Measurements from ENCODE around the gene SH3PXD2B.
"Not testable (repeated sequence)": the region's sequence is repeated elsewhere in the genome, so short reads cannot be mapped to it uniquely, and the experiment has no call there.

The SH3PXD2B gene

GRCh38 chr5:172325452-172325851 is 128.9 kb downstream of the SH3PXD2B start:
- no peak for DNase-seq

- peak; percentile 35 for DNase-seq
Measured at GRCh38 chr5:172322028-172322965, 132.0 kb downstream of the SH3PXD2B start.

- DNase-seq: peak; percentile 4
Measured at GRCh38 chr5:172321593-172321992, 132.7 kb downstream of the SH3PXD2B start.

GRCh38 chr5:172319708-172320441 is 134.4 kb downstream of the SH3PXD2B start:
- no peak for DNase-seq

- DNase-seq: no peak
Measured at GRCh38 chr5:172315587-172316493, 138.5 kb downstream of the SH3PXD2B start.

- DNase-seq: no peak
Measured at GRCh38 chr5:172313915-172314314, 140.4 kb downstream of the SH3PXD2B start.

GRCh38 chr5:172312286-172312685 is 142.0 kb downstream of the SH3PXD2B start:
- DNase-seq: no peak

GRCh38 chr5:172311605-172312004 is 142.7 kb downstream of the SH3PXD2B start:
- DNase-seq: no peak

- no peak for DNase-seq
Measured at GRCh38 chr5:172311026-172311425, 143.3 kb downstream of the SH3PXD2B start.

GRCh38 chr5:172305380-172305779 is 148.9 kb downstream of the SH3PXD2B start:
- no peak for DNase-seq

- no peak for DNase-seq
Measured at GRCh38 chr5:172303572-172304335, 150.6 kb downstream of the SH3PXD2B start.

- no peak for DNase-seq
Measured at GRCh38 chr5:172303162-172303561, 151.2 kb downstream of the SH3PXD2B start.

- no peak for DNase-seq
Measured at GRCh38 chr5:172302047-172302710, 152.1 kb downstream of the SH3PXD2B start.

GRCh38 chr5:172299916-172300439 is 154.3 kb downstream of the SH3PXD2B start:
- no peak for DNase-seq

- no peak for DNase-seq
Measured at GRCh38 chr5:172294831-172295230, 159.5 kb downstream of the SH3PXD2B start.

GRCh38 chr5:172293745-172294342 is 160.5 kb downstream of the SH3PXD2B start:
- DNase-seq: no peak

GRCh38 chr5:172293054-172293744 is 161.1 kb downstream of the SH3PXD2B start:
- DNase-seq: peak; percentile 44

- not testable (repeated sequence) for DNase-seq
Measured at GRCh38 chr5:172291837-172292236, 162.5 kb downstream of the SH3PXD2B start.

- DNase-seq: no peak
Measured at GRCh38 chr5:172288465-172288864, 165.9 kb downstream of the SH3PXD2B start.

- DNase-seq: not testable (repeated sequence)
Measured at GRCh38 chr5:172287140-172287539, 167.2 kb downstream of the SH3PXD2B start.

Measured in NCI-H510A treated with DMSO at 0.1 percent for 48 hours (cell line).